Stomach smooth muscle (tissue), 2 donors: ENCODE measurements around the gene DPH2.

ENCODE experiments used
- H3K27ac ChIP-seq: one replicate; pipeline ENCODE4 v1.7.0; 2013; ENCODE audit warnings: mild to moderate bottlenecking, low read length, inconsistent platforms
- H3K27me3 ChIP-seq, 2 donors: one replicate each; pipeline ENCODE4 v1.7.0; 2013; ENCODE audit warnings: low read length in 2 of 2; ENCODE audit not compliant: insufficient read depth in 2 of 2, control insufficient read depth in 1 of 2
- H3K36me3 ChIP-seq, 2 donors: one replicate each; pipeline ENCODE4 v1.7.0; 2013; ENCODE audit warnings: low read length in 2 of 2; ENCODE audit not compliant: control insufficient read depth in 2 of 2, insufficient read depth in 2 of 2
- H3K4me1 ChIP-seq: one replicate; pipeline ENCODE4 v1.7.0; 2013; ENCODE audit warnings: low read length; ENCODE audit not compliant: control insufficient read depth, insufficient read depth
- H3K4me3 ChIP-seq, 2 donors: one replicate each; pipeline ENCODE4 v1.7.0; 2013; ENCODE audit warnings: low read length in 2 of 2
- H3K9ac ChIP-seq, 2 donors: one replicate each; pipeline ENCODE4 v1.7.0; 2013; ENCODE audit warnings: low read length in 2 of 2, mild to moderate bottlenecking in 1 of 2
- H3K9me3 ChIP-seq, 2 donors: one replicate each; pipeline ENCODE4 v1.7.0; 2013; ENCODE audit warnings: low read length in 2 of 2; ENCODE audit not compliant: control insufficient read depth in 2 of 2
- donor health status: healthy.
- donor health status: Pancreatic carcinoma.

Gene DPH2

DNA sequence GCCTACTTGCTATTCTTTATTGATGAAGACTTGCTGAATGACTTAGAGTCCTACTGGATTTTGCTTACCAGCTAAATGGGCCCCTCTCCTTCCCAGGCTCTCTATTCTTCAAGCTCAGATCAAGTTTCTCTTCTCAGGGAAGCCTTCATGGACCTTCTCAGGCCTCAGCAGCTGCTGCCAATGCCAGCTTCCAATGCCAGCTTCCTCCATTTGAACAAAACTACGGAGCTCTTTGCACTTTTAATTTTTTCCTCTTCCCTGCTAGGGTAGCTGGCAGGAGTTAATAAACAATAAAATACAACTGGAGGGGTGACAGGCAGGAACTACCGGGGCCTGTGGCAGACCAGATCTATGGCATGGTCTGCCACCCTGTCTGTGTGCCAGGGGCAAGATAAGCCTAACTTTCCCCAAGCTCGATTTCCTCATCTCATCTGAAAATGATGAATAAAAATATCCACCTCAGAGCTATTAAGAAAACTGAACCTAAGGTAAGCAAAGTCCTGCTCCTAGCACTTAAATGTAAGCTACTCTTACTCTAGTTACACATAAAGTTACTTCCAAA, 24.1 kb upstream of the DPH2 start:
- Histone ChIP-seq H3K4me1 (peaks cover 34% of the 10 kb centered on the region), H3K4me3 (peak overlapping the region; percentile 95 to 97), H3K9me3 (no peaks in the 10 kb centered on the region), H3K27me3 (no peaks in the 10 kb centered on the region), H3K36me3 (peaks cover 4% of the 10 kb centered on the region in 2 donors), H3K27ac (peak overlapping the region; percentile 98), H3K9ac (peak overlapping the region; percentile 98)

DNA sequence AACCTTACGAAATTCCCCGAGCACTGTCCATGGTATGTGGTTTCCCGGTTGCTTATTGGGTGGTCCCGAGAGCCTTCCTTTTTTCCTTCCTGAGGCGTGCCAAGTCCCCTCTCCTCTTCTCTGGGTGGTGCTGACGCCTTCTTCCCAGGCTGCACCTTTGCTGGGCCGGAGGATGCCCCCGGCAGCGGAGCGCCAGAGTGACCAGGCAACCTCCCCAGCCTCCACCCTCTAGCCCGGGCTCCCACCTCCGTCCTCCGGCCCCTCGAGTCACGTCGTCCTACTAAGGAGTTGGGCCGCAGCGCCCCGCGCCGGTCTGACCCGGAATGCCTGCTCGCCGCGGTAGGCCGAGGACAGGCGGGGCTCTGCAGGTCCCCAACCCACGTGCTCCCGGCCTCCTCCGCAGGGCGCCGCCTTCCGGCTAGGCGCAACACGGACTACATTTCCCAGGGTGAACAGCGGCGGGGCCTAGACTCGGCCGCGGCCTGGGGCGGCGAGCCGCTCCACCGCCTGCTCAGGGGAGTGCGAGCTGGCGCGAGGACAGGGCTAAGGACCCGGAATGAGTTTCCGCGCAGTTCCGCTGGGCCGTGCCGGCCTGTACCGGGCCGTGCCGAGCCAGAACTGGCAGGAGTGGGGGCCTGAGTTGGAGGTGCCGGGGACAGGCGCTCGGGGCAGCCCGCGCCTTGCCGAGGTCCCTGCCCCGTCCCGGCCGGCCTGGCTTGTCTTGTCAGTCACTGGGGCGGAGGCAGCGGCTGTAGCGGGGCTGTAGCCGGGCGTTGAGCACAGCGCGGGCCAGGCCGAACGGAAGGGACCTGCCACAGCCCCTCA, 23.4 kb upstream of the DPH2 start, which contains the start of gene IPO13:
Gene IPO13, plus strand, starts transcription at position 715 of the 825 bp plus-strand sequence. CDS start 651 bp downstream, outside the sequence.
- peak within 1 kb of the TSS; percentile 95 to 97 for H3K4me3 ChIP-seq
- peak within 1 kb of the TSS; percentile 98 for H3K27ac ChIP-seq
- H3K36me3 ChIP-seq = peaks cover 4 to 7% of the 10 kb centered on the region in 2 donors
- no peaks in the 10 kb centered on the region for H3K9me3 ChIP-seq
- no peaks in the 10 kb centered on the region for H3K27me3 ChIP-seq
- H3K9ac ChIP-seq = peak within 1 kb of the TSS; percentile 98
- H3K4me1 ChIP-seq = peaks cover 36% of the 10 kb centered on the region

DNA sequence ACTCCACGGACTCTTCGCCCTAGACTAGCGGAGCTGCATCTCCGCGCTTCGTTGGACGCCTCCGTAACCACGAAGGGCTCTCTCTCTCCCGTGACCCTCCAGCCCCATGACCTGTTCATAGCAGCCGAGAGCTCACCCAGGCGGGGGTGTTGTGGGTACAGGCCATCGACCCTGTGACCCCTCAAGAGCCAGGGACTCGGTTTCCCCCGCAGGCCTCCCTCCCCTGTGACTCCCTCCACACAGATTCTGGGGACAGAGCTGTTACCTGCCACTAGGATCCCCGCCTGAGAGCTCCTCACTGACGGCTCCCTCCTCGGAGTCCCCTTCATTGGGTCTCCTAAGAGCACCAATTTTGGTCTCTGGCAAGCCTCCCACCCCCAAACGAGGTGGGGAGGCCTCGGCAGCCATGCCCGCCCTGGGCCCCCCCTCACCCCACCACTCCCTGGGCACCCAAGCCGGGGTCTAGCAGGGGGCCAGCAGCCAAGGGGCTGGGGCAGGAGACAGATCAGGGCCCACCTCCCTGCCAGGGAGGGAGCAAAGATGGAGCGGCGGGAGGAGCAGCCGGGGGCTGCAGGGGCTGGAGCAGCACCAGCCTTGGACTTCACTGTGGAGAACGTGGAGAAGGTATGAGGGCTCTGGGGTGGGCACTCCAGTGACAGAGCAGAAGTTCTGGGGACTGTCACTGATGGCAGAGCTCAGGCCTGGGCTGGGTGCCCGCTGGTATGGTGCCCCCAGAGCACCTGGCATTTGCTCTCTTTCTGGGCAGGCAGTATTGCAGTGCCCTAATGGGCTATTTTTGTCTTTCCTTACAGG, 22.5 kb upstream of the DPH2 start:
- H3K4me1 ChIP-seq = peaks cover 38% of the 10 kb centered on the region
- H3K4me3 ChIP-seq = peak overlapping the region; percentile 95 to 97
- no peaks in the 10 kb centered on the region for H3K9me3 ChIP-seq
- no peaks in the 10 kb centered on the region for H3K27me3 ChIP-seq
- H3K27ac ChIP-seq = peak overlapping the region; percentile 98
- H3K9ac ChIP-seq = peak overlapping the region; percentile 98
- peaks cover 4 to 7% of the 10 kb centered on the region in 2 donors for H3K36me3 ChIP-seq

DNA sequence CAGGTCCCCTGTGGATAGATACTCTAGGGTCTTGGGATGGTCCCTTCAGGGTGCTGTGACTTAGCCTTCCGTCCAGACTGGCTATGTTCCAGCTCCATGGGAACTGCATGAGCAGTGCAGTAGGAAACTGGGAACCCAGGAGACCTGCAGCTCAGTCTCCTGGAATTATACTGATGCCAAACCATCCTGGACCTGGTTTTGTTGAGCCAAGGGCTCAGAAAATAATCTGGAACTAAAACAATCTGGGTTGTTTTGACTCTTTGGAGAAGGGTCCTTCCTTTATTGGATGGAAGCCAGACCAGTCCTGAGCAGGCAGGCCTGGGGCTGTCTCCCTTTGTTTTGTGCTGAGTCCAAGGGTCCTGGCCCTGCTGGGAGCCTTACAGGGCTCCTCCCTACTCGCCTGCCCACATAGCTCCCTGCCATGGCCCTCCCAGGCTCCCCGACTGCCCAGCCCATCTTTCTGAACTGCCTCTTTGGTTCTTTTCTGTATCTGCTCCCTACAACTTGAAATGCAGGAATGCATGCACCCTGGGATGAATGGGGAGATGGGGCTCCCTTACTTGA, 21.9 kb upstream of the DPH2 start:
- Histone ChIP-seq H3K9me3 (no peaks in the 10 kb centered on the region), H3K4me1 (peaks cover 38% of the 10 kb centered on the region), H3K9ac (peak overlapping the region; percentile 98), H3K27me3 (no peaks in the 10 kb centered on the region), H3K4me3 (peak overlapping the region; percentile 95 to 97), H3K36me3 (peaks cover 4 to 7% of the 10 kb centered on the region in 2 donors), H3K27ac (peak overlapping the region; percentile 98)

DNA sequence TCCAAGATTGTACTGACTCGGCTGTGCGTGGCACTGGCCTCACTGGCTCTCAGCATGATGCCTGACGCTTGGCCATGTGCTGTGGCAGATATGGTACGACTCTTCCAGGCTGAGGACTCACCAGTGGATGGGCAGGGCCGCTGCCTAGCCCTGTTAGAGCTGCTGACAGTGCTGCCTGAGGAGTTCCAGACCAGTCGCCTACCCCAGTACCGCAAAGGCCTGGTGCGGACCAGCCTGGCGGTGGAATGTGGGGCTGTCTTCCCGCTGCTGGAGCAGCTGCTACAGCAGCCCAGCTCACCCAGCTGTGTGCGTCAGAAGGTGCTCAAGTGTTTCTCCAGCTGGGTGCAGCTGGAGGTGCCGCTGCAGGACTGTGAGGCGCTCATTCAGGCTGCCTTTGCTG, 20.1 kb upstream of the DPH2 start:
- Histone ChIP-seq H3K36me3 (peaks cover 4 to 7% of the 10 kb centered on the region in 2 donors), H3K27ac (no peak overlapping the region), H3K27me3 (no peaks in the 10 kb centered on the region), H3K4me1 (peaks cover 34% of the 10 kb centered on the region), H3K9ac (no peak overlapping the region), H3K9me3 (no peaks in the 10 kb centered on the region), H3K4me3 (no peak overlapping the region)

DNA sequence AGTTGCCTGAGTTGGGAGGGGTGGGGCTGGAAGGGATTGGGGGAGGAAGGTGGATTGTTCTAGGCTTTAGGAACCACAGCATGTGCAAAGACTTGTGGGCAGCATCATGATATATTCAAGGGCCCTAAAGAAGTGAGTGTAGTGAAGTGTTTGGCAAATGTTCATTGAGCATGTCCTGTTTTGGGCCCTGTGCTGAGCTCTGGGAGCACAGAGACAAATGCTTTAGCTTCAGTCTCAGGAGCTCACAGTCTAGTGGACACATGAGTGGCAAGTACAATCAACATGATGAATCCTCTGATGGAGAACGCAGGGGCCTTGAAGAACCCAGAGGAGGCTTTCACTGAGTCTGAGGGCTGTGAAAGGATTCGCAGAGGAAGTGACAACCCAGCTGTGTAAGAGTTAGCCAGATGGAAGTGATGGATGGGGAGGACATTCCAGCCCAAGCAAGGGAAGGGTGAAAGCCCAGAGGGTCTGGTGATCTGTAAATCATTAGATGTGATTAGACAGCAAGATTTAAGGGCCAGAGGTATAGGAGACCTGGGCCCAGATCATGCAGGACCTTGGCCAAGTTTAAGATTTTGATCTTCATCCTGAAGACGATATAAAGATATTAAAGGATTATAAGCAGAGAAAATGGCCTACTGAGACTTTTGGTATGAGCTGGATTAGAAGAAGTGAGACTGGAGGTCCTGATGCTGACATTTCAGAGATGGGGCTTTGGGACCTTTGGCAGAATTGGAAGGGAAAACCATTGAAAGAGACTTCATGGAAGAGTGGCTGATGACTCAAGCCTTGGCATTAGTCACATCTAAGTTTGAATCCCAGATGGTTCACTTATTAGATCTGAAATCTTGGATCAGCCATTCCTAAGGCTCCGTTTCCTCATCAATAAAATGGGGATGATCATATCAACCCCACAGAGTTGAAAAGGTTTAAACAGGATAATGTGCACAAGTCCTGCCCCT, 18.5 kb upstream of the DPH2 start:
- Histone ChIP-seq H3K4me1 (peaks cover 23% of the 10 kb centered on the region), H3K9me3 (no peaks in the 10 kb centered on the region), H3K9ac (no peak overlapping the region), H3K27me3 (no peaks in the 10 kb centered on the region), H3K27ac (no peak overlapping the region), H3K4me3 (no peak overlapping the region), H3K36me3 (peaks cover 4 to 9% of the 10 kb centered on the region in 2 donors)

DNA sequence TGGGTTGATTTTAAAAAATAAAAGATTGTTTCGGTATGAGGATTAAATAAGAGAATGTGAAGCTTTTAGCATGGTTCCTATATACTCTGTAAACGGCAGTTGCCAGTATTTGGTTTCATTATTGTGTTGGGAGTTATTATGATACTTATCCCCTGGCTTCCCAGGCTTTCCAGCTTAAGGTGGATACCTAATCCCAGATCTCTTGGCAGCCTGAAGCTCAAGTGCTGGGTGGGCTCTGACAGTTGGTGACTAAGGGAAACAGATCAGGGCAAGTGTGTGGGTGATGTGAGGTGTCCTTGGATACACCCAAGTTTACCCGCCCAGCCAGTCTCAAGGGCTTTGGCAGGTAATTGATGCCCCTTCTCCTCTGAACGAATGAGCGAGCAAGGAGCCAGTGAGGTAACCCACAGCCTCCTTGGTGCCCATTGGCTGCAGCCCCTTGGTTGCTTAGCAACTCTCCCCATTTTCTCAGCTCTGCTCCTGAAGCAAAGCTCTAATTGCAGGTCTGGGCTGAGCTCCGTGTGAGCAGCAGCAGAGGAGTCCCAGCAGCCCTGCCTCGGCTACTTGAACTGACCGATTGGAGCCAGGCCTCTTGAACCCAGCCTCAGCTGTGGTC, 17.0 kb upstream of the DPH2 start:
- Histone ChIP-seq H3K4me1 (peaks cover 17% of the 10 kb centered on the region), H3K9me3 (no peaks in the 10 kb centered on the region), H3K36me3 (peaks cover 15 to 21% of the 10 kb centered on the region in 2 donors), H3K27me3 (no peaks in the 10 kb centered on the region), H3K4me3 (no peak overlapping the region), H3K9ac (no peak overlapping the region), H3K27ac (no peak overlapping the region)

DNA sequence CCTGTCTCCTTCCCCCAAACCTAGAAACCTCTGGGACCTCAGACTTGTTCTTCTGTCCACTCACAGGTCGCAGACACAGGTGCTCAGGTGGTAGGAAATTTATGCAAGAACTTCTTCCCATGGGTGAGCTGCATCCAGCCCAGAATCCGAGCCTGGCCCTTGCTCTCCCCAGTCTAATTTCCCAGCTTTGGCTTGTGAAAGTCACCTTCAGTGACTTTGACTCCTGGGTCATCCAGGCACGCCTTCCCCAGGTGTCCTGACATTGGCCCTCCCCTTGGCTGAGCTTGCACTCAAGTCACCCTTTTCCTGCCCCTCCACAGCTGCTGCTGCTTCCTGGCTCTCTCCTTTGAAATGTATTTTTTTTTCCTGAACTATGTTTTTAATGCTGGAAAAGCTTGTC, 16.4 kb upstream of the DPH2 start:
- no peaks in the 10 kb centered on the region for H3K9me3 ChIP-seq
- H3K27me3 ChIP-seq = no peaks in the 10 kb centered on the region
- H3K4me1 ChIP-seq = peaks cover 12% of the 10 kb centered on the region
- no peak overlapping the region for H3K27ac ChIP-seq
- no peak overlapping the region for H3K4me3 ChIP-seq
- H3K9ac ChIP-seq = no peak overlapping the region
- H3K36me3 ChIP-seq = peaks cover 20 to 26% of the 10 kb centered on the region in 2 donors

DNA sequence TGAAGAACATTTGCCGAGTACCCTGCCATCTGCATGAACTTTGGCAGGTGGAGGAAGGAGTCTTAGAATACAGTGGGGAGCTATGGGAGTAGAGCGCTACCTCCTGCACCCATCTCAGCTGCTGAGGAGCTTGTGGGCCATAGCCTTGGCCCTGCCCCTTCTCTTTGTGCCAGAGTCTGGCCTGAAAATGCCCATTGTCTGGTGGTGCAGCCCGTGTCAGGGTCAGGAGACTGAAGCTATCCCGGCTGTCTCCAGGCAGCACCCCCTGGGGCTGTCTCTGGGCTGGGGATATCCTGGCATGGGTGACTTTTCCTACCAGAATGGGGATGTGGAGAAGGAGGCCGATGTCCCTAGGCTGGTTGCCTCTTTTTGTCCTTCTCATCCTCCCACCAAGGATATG, 15.8 kb upstream of the DPH2 start:
- no peak overlapping the region for H3K9ac ChIP-seq
- no peak overlapping the region for H3K27ac ChIP-seq
- no peaks in the 10 kb centered on the region for H3K27me3 ChIP-seq
- H3K9me3 ChIP-seq = no peaks in the 10 kb centered on the region
- no peak overlapping the region for H3K4me3 ChIP-seq
- H3K4me1 ChIP-seq = peaks cover 5% of the 10 kb centered on the region
- peaks cover 27 to 32% of the 10 kb centered on the region in 2 donors for H3K36me3 ChIP-seq
